Ishikawa (cell line): ENCODE results near the gene CLPTM1L.

ENCODE experiments used
- MAX ChIP-seq: IDR thresholded peaks from 2 replicates; pipeline ENCODE4 v1.6.1; 2012
- RAD21 ChIP-seq: IDR thresholded peaks from 2 replicates; pipeline ENCODE4 v1.6.1; 2012; ENCODE audit warnings: low read depth
- REST ChIP-seq: IDR thresholded peaks from 2 replicates; pipeline ENCODE4 v1.6.1; 2012; ENCODE audit warnings: low read depth, mild to moderate bottlenecking

- TF ChIP-seq RAD21 (no peak), MAX (no peak), REST (no peak)
These were observed 39.0 kb upstream of the CLPTM1L start for GRCh38 chr5:1383886-1384401.
